Fibroblast of peridontal ligament (primary cell): Measurements from ENCODE around the gene CCDC74A.
"Not testable (repeated sequence)": the region's sequence is repeated elsewhere in the genome, so short reads cannot be mapped to it uniquely, and the experiment has no call there.

Experiments used
- DNase-seq: peaks from one replicate; pipeline ENCODE4 v3.0.0-alpha.2; 2010; ENCODE audit errors: extremely low read depth

Gene CCDC74A

DNA sequence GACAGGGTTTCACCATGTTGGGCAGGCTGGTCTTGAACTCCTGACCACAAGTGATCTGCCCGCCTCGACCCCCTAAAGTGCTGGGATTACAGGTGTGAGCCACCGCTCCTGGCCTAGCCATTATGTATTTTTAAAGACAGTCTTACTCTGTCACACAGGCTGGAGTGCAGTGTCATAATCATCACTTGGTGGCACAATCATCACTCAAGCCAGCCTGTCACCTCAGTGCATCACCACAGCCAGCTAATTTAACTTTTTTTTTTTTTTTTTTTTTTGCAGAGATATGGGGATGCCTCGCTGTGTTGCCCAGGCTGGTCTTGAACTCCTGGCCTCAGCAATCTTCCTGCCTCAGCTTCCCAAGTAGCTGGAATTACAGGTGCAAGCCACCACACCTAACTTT is 24.1 kb upstream of the CCDC74A start:
- not testable (repeated sequence) for DNase-seq

DNA sequence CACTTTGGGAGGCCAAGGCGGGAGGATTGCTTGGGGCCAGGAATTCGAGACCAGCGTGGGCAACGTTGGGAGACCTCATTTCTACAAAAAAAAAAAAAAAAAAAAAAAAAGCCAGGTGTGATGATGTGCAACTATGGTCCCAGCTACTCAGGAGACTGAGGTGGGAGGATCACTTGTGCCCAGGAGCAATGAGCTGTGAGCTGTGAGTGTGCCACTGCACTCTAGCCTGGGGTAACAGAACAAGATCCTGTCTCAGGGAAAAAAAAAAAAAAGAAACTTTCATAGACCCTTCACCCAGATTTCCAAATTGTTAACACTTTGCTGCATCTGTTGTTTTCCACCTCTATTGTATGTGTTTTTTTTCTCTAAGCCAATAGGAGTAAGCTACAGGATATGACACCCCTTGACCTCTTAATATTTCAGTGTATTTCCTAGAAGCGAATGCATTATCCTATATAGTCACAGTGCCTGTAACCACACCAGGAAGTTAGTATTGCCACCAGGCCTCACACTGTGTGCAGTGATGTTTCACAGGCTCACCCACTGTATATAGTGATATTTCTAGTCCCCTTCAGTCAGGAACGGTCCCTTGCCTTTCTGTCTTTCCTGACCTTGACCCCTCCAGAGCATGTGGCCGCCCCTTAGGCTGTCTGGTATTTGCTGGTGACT is 23.5 kb upstream of the CCDC74A start:
- DNase-seq: not testable (repeated sequence)

DNA sequence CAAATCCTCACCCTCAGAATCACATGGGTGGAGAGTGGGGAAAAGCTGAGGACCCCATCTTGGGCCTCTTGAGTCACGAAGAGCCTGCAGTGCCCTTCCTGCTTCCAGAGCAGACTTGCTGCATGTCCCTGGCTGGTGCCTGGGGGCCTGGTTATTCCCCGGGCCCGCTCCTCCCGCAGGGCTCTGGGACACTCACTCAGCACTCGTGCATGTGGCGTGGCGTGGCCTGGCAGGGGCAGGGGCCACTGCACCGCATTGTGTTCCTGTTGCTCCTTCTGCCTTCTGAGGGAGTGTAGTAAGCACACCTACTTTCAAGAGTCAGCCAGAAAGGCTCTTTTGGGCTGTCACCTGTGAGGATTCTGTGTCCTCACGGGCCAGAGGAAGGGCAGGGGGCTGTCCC is 18.1 kb upstream of the CCDC74A start:
- no peak for DNase-seq

- not testable (repeated sequence) for DNase-seq
These were observed 16.3 kb upstream of the CCDC74A start for GRCh38 chr2:131511291-131511968.

- DNase-seq: not testable (repeated sequence)
These were observed 15.5 kb upstream of the CCDC74A start for GRCh38 chr2:131511969-131512870.

DNA sequence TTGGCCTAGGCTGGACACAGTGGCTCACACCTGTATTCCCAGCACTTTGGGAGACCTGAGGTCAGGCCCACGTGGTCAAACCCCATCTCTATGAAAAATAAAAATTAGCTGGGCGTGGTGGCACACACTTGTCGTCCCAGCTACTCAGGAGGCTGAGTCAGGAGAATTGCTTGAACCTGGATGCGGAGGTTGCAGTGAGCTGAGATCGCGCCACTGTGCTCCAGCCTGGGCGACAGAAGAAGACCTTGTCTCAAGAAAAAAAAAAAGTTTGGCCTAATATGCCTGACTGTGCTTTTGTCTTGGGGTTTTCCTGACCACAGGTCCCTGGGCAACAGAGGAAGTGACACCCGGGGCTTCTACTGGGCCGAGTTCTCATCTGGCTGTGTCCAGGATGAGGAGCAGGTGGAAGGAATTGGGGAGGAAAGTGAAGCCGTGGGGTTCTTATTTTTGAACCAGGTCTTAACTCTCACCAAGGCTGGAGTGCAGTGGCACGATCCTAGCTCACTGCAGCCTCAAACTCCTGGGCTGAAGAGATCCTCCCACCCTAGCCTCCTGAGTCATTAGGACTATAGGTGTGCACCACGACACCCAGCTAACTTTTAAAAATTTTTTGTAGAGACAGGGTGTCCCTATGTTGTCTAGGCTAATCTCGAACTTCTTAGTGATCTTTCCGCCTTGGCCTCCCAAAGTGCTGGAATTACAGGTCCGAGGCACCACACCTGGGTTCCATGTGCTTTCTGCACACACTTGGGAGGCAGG is 13.1 kb upstream of the CCDC74A start:
- DNase-seq: not testable (repeated sequence)

DNA sequence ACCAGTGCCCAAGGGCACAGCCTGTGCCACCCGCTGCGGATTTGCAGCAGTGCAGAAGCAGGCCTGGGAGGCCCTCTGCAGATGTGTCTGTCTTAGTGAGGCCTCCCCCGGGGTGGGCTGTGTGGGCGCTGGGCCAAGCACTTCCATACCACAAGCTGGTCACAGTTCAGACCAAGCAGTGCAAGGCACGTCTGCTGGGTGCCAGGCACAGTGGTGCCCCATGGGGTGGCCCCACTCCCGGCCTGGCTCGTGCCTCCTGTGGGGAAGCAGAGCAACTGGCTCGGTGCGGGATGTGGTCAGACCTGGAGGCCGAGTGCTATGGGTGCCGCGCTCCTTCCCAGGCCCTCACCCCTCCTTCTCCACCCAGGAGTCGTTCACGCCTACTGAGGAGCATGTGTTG is 12.5 kb upstream of the CCDC74A start:
- DNase-seq: not testable (repeated sequence)

DNA sequence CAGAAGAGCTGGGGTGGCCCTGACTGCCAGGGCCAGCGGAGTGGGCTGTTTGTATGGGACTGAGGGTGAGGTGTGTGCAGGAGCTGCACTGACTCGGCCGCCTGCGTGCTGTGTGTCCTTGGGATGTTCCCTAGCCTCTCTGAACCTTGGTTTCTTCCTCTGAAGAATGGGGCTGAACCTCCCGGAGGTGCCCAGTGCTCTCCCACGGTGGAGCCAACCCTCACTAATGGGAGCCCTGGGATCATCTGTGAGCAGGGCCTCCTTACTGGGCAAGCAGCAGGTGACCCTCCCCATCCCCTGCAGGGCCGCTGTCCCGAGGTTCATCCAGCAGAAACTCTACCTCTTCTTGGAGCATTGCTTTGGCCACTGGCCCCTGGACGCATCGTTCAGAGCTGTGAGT is 11.7 kb upstream of the CCDC74A start:
- no peak for DNase-seq

DNA sequence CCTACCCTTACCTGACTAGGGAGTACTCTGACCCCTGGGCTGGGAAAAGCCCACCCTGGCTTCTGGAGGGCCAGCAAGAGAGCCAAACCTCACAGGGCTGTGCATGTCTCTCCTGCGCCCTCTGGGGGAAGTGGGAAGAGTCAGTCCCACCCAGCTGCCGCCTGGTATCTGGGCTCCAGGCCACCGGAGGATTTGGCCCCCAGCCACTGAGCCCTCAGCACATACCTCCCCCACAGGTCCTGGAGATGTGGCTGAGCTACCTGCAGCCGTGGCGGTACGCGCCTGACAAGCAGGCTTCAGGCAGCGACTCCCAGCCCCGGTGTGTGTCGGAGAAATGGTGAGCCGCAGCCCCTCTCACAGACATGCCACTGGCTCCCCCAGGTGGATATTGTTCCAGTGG is 11.1 kb upstream of the CCDC74A start:
- not testable (repeated sequence) for DNase-seq

DNA sequence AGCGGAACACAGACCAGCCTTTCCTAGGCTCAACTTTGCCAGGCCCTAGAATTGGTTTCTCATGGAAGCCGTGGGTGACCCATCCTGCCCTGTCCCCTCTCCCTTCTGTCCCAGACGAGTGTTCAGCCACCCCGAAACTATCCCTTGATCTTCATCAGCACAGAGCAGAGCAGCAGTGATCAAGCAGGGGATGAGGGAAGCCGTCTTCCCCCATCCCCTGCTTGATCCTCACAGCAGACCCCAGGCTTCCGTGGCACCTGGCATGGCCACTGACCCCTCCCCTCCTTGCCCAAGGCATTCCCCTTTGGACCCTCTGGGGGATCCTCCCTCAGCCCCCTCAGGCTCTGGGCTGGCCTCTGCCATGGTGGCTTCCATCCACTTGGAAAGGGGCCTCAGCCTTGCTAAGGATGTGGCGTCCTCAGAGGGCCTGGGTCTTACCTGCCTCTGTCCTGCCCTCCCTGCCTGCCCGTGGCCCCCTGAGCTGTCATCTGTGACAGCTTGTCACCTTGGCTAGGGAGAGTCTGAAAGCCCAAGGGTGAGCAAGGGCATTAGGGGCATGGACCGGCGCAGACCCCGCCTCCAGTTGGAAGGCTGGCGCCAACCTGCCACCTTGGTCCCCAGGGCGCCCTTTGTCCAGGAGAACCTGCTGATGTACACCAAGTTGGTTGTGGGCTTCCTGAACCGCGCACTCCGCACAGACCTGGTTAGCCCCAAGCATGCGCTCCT is 10.4 kb upstream of the CCDC74A start:
- DNase-seq: no peak

GRCh38 chr2:131517856-131518255 is 9.8 kb upstream of the CCDC74A start:
- not testable (repeated sequence) for DNase-seq

GRCh38 chr2:131518531-131518930 is 9.2 kb upstream of the CCDC74A start:
- DNase-seq: not testable (repeated sequence)

DNA sequence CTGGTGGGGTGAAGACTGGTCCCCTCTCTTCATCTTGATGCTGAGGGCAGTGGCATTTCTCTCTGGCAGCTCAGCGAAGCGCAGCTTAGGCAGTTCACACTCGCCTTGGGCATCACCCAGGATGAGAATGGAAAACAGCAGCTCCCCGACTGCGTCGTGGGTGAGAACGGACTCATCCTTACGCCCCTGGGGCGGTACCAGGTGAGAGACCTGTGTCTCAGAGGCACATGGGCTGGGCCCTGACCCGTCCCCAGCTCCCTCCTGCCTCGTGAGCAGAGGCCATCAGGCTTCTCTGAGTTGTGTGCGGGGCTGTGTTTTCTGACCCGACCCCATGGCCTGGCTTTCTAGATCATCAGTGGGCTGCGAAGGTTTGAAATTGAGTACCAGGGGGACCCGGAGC is 8.2 kb upstream of the CCDC74A start:
- no peak for DNase-seq

- not testable (repeated sequence) for DNase-seq
These were observed 7.7 kb upstream of the CCDC74A start for GRCh38 chr2:131519871-131520470.

DNA sequence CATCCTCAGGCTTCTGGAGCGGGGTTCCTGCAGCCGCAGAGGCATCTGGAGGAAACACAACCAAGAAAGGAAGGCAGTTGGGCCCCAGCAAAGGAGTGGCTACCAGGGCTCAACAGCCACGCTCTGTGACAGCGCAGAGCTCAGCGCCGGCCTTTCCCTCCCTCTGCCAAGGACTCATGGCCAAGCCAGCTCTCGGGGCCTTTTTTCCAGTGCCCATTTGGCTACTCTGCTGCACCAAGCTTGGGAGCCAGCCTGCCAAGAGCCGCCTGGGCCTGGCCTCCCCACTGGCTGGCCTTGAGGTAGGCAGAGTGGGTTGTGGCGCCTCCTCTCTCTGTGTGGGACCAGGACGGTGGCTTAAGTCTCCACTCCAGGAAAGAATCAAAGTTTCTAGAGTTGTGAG is 7.2 kb upstream of the CCDC74A start:
- DNase-seq: no peak

DNA sequence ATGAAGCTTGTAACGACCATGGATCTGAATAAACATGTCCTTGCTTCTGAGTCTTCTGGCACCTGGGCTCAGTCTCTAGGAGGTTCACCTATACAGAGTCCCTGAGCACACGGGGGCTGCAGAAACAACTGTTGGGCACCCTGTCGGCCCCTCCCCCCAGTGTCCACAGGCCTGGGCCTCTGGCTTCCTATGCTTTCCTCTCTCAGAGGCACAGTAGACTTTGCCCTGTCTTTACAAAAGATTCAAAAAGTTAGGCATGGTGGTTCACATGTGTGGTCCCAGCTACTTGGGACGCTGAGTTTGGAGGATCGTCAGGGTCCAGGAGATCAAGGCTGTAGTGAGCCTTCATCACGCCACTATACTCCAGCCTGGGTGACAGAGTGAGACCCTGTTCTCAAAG is 6.2 kb upstream of the CCDC74A start:
- DNase-seq: not testable (repeated sequence)

DNA sequence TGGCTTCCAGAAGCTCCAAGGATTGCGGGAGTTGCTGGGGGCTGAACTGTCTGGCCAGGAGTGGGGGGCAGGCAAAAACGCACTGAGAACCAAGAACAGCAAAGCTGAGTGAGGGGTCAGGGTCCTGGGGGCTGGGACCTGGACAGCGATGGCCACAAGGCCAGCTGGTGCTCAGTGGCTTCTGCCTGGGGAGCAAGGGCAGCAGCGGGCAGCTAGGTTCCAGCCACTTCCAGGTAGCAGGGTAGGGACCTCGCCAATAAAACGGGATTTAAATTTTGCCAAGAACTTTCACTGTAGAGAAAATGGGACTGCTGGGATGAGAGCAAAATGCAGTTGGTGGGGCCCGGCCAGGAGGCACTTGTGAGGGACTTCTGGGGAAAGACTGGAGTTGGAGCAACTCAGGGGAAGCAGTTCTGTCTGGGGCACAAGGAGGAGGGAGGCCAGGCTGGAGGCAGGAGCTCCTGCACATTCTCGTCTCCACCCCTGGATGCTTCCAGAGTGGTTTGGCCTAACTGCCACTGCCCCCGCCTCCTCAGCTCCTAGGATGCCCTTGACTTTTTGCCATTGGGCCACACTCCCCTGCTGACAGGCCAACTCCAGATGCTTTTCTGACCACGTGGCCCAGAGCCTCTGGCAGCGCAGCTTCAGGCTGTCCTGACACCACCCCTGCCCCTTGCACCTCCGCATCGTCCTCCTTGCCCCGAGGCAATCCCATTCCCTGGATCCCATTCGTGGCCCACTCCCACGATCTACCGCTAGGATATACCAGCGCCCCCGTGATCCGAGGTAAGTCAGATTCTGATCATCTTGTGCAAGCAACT is 5.5 kb upstream of the CCDC74A start:
- DNase-seq: no peak

GRCh38 chr2:131525256-131525655 is 2.4 kb upstream of the CCDC74A start:
- DNase-seq: not testable (repeated sequence)

- not testable (repeated sequence) for DNase-seq
These were observed 1.5 kb downstream of the CCDC74A start for GRCh38 chr2:131528981-131529863.
